ENCODE measurements around the gene KIFC3.

The KIFC3 gene

DNA sequence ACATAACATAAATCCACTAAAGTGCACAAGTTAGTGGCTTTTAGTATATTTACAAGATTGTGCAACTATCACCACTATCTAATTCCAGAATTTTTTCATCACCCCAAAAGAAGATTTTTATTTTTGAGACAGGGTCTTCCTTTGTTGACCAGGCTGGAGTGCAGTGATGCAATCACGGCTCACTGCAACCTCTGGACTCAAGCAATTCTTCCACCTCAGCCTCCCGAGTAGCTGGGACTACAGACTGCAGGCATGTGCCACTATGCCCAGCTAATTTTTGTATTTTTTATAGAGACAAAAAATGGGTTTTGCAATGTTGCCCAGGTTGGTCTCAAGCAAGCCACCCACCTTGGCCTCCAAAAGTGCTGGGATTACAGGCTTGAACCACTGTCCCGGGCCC, 92.6 kb downstream of the KIFC3 start:
- H3K27ac ChIP-seq = no peak overlapping the region

More for the DNA sequence above, 92.6 kb downstream of the KIFC3 start:
- no peaks in the 10 kb centered on the region for H3K36me3 ChIP-seq
- peaks cover 0 to 21% (median 2%) of the 10 kb centered on the region in 10 experiments; a peak in 4 of 20 replicates for H3K4me1 ChIP-seq
- peak in 4 of 11 experiments; percentile 25 to 40 (median 34); a peak in 2 of 22 replicates for TF ChIP-seq Cebpa-rat (IDR thresholded peaks at IDR 0.05)
- 0 out of 22 replicates have a peak, but pooled peaks cover 0 to 7% (median 0%) of the 10 kb centered on the region in 11 experiments for H3K9me3 ChIP-seq (replicated peaks in 1 of 11)
- no peak overlapping the region for H3K4me3 ChIP-seq
- no peaks in the 10 kb centered on the region for H4K20me1 ChIP-seq
- no peak overlapping the region for H3K9ac ChIP-seq
- no peaks in the 10 kb centered on the region for H3K27me3 ChIP-seq
- peak overlapping the region in 1 of 11 experiments; percentile 34; a peak in 1 of 22 replicates for H3K4me2 ChIP-seq
